Measurements from ENCODE around the gene PRAC2. TPM values are rescaled to one million over a fixed set of nuclear protein-coding genes. Genes with fewer than 3 reads are reported as not detected.

PRAC2 gene
- total and polyA plus RNA-seq, 2 experiments from 2014 or later = not detected

DNA sequence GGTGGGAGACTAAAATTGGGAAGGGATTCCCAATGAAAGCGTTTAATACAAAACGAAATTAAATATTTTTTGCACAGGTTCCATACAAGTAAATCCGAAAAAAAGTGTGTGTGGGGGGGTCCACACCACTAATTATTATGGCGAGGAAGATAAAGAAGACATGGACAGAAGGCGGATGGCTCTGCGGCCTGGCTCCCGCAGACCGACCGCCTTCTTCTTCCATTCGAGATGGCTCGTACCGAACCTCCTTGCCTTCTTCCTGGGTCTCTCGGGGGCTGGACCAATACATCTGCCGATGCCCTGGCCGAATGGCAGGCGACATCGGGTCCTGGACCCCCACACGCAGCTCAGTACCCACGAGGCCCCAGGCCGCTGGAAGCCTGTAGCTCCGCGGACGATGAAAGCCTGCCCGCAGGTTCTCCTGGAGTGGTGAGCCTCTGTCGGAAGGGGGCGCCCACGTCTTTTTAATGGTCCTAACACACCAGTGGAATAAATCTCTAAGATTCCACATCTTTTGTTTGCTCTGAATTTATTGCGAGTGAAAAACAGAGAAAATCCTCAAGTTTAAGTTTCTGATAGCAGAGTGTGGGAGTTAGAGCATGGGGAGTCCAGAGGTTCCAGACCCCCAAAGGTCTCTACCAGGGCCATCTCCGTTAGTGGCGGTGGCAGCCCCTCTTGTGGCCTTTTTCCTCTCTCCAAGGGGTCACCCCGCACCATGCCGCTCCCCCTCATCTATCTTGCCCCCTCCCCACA, 1.4 kb downstream of the PRAC2 start:
- Histone ChIP-seq H3K36me3 (ENCODE audit: low read depth) (no peaks in the 10 kb centered on the region), H3K27ac (no peak overlapping the region), H3K9ac (no peak overlapping the region), H3K27me3 (replicated peaks; ENCODE audit: insufficient read depth) (peaks cover 99% of the 10 kb centered on the region), H3F3A (ENCODE audit: insufficient read depth) (no peaks in the 10 kb centered on the region), H3K4me3 (peak overlapping the region; percentile 29; the same call in 1 of the 2 replicates), H3K4me2 (ENCODE audit: unreplicated experiment) (no peak overlapping the region), H3K9me2 (ENCODE audit: insufficient read depth) (no peaks in the 10 kb centered on the region), H3K4me1 (ENCODE audit: insufficient read depth) (no peaks in the 10 kb centered on the region), H2AFZ (no peak overlapping the region), H3K9me3 (ENCODE audit: low read depth) (no peaks in the 10 kb centered on the region), H3K79me2 (ENCODE audit: insufficient read depth) (no peaks in the 10 kb centered on the region), H4K20me1 (ENCODE audit: insufficient read depth) (no peaks in the 10 kb centered on the region)
- TF ChIP-seq EZH2phosphoT487 (IDR thresholded peaks at IDR 0.05; ENCODE audit: insufficient read depth, low read depth) = peak; percentile 52; the same call in 1 of the 2 replicates
- TF ChIP-seq EZH2 (IDR thresholded peaks at IDR 0.05; ENCODE audit: insufficient read depth, poor library complexity, severe bottlenecking) = peak; percentile 83
- peak; percentile 89 for DNase-seq
- WGBS, 2 experiments (ENCODE audit: low coverage in 1 of 2, low lambda C conversion rate in 2 of 2, missing lambda C conversion rate in 2 of 2) = 7 to 13% methylated on average over 29 to 32 of the region's 32 CpGs
- in situ Hi-C loops (cut with MboI) = no loop called here

DNA sequence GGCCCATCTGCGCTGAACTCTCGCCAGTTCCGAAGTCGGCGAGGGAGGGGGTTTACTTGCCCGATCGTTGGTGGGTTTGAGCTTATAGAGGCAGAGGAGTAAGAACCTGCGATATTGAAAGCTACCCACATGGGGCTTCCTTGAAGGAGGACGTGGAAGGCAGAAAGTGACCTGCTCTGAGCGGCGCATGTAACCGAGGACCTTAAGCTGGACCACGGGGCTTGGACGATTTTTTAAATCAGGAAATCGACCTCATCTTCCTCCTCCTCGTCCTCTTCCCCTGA, 2.0 kb downstream of the PRAC2 start:
- H3K27me3 ChIP-seq (replicated peaks; ENCODE audit: insufficient read depth) = peaks cover 99% of the 10 kb centered on the region
- H3K9me3 ChIP-seq (ENCODE audit: low read depth) = no peaks in the 10 kb centered on the region
- H3K9me2 ChIP-seq (ENCODE audit: insufficient read depth) = no peaks in the 10 kb centered on the region
- H3K4me1 ChIP-seq (ENCODE audit: insufficient read depth) = no peaks in the 10 kb centered on the region
- no peak overlapping the region for H3K9ac ChIP-seq
- no peaks in the 10 kb centered on the region for H4K20me1 ChIP-seq (ENCODE audit: insufficient read depth)
- TF ChIP-seq EZH2 (IDR thresholded peaks at IDR 0.05; ENCODE audit: insufficient read depth, poor library complexity, severe bottlenecking) = no peak
- no peak for TF ChIP-seq EZH2phosphoT487 (IDR thresholded peaks at IDR 0.05; ENCODE audit: insufficient read depth, low read depth)
- H3K27ac ChIP-seq = no peak overlapping the region
- H3F3A ChIP-seq (ENCODE audit: insufficient read depth) = no peaks in the 10 kb centered on the region
- no peaks in the 10 kb centered on the region for H3K79me2 ChIP-seq (ENCODE audit: insufficient read depth)
- 1 to 6% methylated on average over 12 to 16 of the region's 16 CpGs for WGBS, 2 experiments (ENCODE audit: low coverage in 1 of 2, low lambda C conversion rate in 2 of 2, missing lambda C conversion rate in 2 of 2)
- no peak overlapping the region for H3K4me2 ChIP-seq (ENCODE audit: unreplicated experiment)
- in situ Hi-C loops (cut with MboI) = no loop called here
- no peak overlapping the region for H2AFZ ChIP-seq
- H3K4me3 ChIP-seq = peak overlapping the region; percentile 29; the same call in 1 of the 2 replicates
- DNase-seq = peak; percentile 29
- no peaks in the 10 kb centered on the region for H3K36me3 ChIP-seq (ENCODE audit: low read depth)

DNA sequence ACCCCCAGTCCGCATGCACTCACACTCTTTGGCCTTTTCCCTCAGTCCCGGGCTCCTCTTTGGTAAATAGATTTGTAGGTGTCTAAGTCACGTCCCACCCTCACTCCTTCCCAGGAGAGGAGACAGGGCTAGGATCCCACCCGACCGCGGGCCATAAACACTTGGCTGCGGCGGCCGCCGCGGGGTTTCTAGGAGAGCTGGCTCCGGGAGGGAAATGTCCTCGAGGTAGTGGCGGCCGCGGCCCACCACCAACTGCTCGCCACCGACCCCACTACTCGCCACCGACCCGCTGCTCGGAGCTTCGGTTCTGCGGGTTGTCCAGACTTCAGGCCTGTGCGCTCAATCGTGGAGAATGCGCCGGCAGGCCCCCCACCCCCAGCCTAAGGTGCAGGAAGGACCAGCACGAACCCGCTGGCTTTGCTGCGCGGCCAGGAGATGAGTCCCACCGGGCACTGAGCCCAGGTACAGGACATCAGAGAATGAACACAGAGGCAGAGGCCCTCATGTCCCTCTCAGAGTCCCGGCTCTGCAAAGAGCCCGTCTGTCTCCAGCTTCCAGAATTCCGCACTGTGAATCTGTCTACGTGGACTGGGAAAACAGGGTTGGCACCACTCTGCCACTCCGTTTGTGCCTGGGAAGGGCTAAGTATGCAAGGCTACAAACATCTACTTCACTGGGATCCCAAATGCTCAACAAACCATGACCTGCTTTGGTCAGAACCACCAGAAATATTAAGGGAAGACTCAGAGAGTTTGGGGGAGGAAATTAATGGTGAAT, 2.5 kb downstream of the PRAC2 start:
- Histone ChIP-seq H3K36me3 (ENCODE audit: low read depth) (no peaks in the 10 kb centered on the region), H3K27ac (no peak overlapping the region), H4K20me1 (ENCODE audit: insufficient read depth) (no peaks in the 10 kb centered on the region), H3K9me2 (ENCODE audit: insufficient read depth) (no peaks in the 10 kb centered on the region), H3K27me3 (replicated peaks; ENCODE audit: insufficient read depth) (peaks cover 99% of the 10 kb centered on the region), H3K4me3 (no peak overlapping the region), H3K4me1 (ENCODE audit: insufficient read depth) (no peaks in the 10 kb centered on the region), H3K4me2 (ENCODE audit: unreplicated experiment) (no peak overlapping the region), H3K9me3 (ENCODE audit: low read depth) (no peaks in the 10 kb centered on the region), H3F3A (ENCODE audit: insufficient read depth) (no peaks in the 10 kb centered on the region), H3K9ac (no peak overlapping the region), H2AFZ (no peak overlapping the region), H3K79me2 (ENCODE audit: insufficient read depth) (no peaks in the 10 kb centered on the region)
- TF ChIP-seq EZH2phosphoT487 (IDR thresholded peaks at IDR 0.05; ENCODE audit: insufficient read depth, low read depth) (peak; percentile 25; the same call in 1 of the 2 replicates), EZH2 (IDR thresholded peaks at IDR 0.05; ENCODE audit: insufficient read depth, poor library complexity, severe bottlenecking) (no peak)
- no peak for DNase-seq
- in situ Hi-C loops (cut with MboI) = no loop called here
- 8 to 10% methylated on average over 37 to 38 of the region's 38 CpGs for WGBS, 2 experiments (ENCODE audit: low coverage in 1 of 2, low lambda C conversion rate in 2 of 2, missing lambda C conversion rate in 2 of 2)

DNA sequence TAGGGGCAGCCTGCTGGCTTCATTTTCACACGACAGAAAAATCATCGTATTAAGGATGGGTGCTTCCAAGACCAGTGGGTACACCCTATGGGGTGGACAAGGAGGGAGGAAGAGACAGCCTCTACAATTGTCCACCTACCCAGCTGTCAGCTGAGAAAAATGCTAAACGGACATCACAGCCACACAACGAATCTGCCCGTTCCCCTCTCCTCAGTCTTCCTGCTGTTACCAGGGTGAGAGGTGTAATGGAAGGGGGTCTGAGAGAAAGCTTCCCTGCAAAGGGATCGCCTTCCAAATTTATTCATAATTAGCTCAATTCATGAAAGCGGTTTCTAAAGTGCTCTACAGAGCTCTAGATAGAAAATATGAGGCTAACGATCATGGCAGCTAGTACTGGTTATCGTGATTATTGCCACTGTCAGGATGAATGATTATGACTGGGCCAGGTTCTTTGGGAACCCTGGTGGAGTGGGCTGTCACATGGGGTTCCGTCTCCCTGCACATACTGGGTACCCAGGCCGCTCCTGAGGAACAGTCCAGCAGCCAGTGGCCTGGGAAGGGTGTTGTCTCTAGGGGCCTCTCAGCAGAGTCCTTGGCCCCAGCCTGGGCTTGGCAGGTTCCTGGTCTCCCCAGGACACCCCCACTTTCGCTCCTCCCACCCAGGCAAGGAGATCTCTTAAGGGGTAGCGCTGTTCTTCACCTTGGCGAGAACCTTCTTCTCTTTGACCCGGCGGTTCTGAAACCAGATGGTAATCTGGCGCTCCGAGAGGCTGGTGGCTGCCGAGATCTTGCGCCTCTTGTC, 3.3 kb downstream of the PRAC2 start:
- H4K20me1 ChIP-seq (ENCODE audit: insufficient read depth) = no peaks in the 10 kb centered on the region
- 15% methylated on average over 20 of the region's 20 CpGs for WGBS, 2 experiments (ENCODE audit: low coverage in 1 of 2, low lambda C conversion rate in 2 of 2, missing lambda C conversion rate in 2 of 2)
- H3K79me2 ChIP-seq (ENCODE audit: insufficient read depth) = no peaks in the 10 kb centered on the region
- H3K36me3 ChIP-seq (ENCODE audit: low read depth) = no peaks in the 10 kb centered on the region
- no peaks in the 10 kb centered on the region for H3K4me1 ChIP-seq (ENCODE audit: insufficient read depth)
- H3K9me3 ChIP-seq (ENCODE audit: low read depth) = no peaks in the 10 kb centered on the region
- TF ChIP-seq EZH2phosphoT487 (IDR thresholded peaks at IDR 0.05; ENCODE audit: insufficient read depth, low read depth) (0 out of 2 replicates have a peak, but pooled peaks have one; percentile 12), EZH2 (IDR thresholded peaks at IDR 0.05; ENCODE audit: insufficient read depth, poor library complexity, severe bottlenecking) (peak; percentile 77)
- DNase-seq = no peak
- H3K9me2 ChIP-seq (ENCODE audit: insufficient read depth) = no peaks in the 10 kb centered on the region
- no peak overlapping the region for H3K9ac ChIP-seq
- H3F3A ChIP-seq (ENCODE audit: insufficient read depth) = no peaks in the 10 kb centered on the region
- no peak overlapping the region for H3K4me2 ChIP-seq (ENCODE audit: unreplicated experiment)
- H3K27me3 ChIP-seq (replicated peaks; ENCODE audit: insufficient read depth) = peaks cover 98% of the 10 kb centered on the region
- no peak overlapping the region for H3K27ac ChIP-seq
- no peak overlapping the region for H3K4me3 ChIP-seq
- in situ Hi-C loops (cut with MboI) = no loop called here
- H2AFZ ChIP-seq = no peak overlapping the region

Data from GM23248 (cell line).